ENCODE data around the gene FA2H. TPM values are rescaled to one million over a fixed set of nuclear protein-coding genes. Genes with fewer than 3 reads are reported as not detected.

FA2H gene
- total RNA-seq, 4 donors from 2014 or later: 0.41 TPM; not detected in 3

DNA sequence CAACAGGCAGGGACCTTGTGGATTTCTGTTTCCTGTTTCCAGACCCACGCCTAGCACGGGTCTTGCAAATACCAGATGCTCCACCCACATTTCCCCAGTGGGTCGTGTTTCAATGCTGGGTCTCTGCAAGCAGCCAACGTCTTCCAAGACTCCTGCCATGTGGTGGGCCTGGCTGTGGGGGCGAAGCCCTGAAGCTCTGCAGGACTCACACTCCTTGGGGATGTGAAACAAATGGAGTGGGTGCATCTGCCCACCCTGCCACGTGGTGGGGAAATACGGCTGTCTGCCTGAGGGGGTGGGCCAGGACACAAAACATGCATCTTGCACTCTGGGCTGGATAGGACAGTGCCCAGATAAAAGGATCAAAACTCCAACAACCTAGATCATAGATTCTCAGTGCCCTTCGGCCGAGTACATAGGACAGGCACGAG lies 32.6 kb downstream of the FA2H start:
- in situ Hi-C loops (cut with MboI; ENCODE audit: low sequenced_read_pairs in 4 of 4) (no loop called here), intact Hi-C loops (cut with DNase I; ENCODE audit: low total_unique reads) (no loop called here)
- H3K4me3 ChIP-seq: no peak overlapping the region
- H3K9me3 ChIP-seq: no peaks in the 10 kb centered on the region
- TF ChIP-seq POLR2A (IDR thresholded peaks at IDR 0.05) (no peak), CTCF (IDR thresholded peaks at IDR 0.05 in 4 of 5, conservative IDR thresholded peaks at IDR 0.05 in 1 of 5) (no peak)
- DNase-seq (no peak), ATAC-seq (no peak)
- H3K4me1 ChIP-seq: no peaks in the 10 kb centered on the region
- no peak overlapping the region for H3K27ac ChIP-seq
- H3K36me3 ChIP-seq: no peaks in the 10 kb centered on the region
- peaks cover 0 to 3% (median 3%) of the 10 kb centered on the region in 3 donors for H3K27me3 ChIP-seq

GRCh38 chr16:74740795-74741304 lies 33.8 kb downstream of the FA2H start:
- intact Hi-C loops (cut with DNase I; ENCODE audit: low total_unique reads) (no loop called here), in situ Hi-C loops (cut with MboI; ENCODE audit: low sequenced_read_pairs in 4 of 4) (no loop called here)
- H3K4me1 ChIP-seq: no peaks in the 10 kb centered on the region
- DNase-seq (no peak), ATAC-seq (no peak)
- no peaks in the 10 kb centered on the region for H3K36me3 ChIP-seq
- no peak overlapping the region for H3K4me3 ChIP-seq
- TF ChIP-seq CTCF (IDR thresholded peaks at IDR 0.05 in 4 of 5, conservative IDR thresholded peaks at IDR 0.05 in 1 of 5) (no peak), POLR2A (IDR thresholded peaks at IDR 0.05) (no peak)
- no peak overlapping the region for H3K27ac ChIP-seq
- no peaks in the 10 kb centered on the region for H3K9me3 ChIP-seq
- peaks cover 0 to 3% (median 3%) of the 10 kb centered on the region in 3 donors for H3K27me3 ChIP-seq

GRCh38 chr16:74739275-74739674 lies 35.3 kb downstream of the FA2H start:
- TF ChIP-seq POLR2A (IDR thresholded peaks at IDR 0.05) (no peak), CTCF (IDR thresholded peaks at IDR 0.05 in 4 of 5, conservative IDR thresholded peaks at IDR 0.05 in 1 of 5) (no peak)
- no peak for ATAC-seq
- intact Hi-C loops (cut with DNase I; ENCODE audit: low total_unique reads): no loop called here
- in situ Hi-C loops (cut with MboI; ENCODE audit: low sequenced_read_pairs in 4 of 4): no loop called here
- Histone ChIP-seq H3K27ac (no peak overlapping the region), H3K27me3 (peaks cover 0 to 3% (median 3%) of the 10 kb centered on the region in 3 donors), H3K9me3 (no peaks in the 10 kb centered on the region), H3K4me1 (no peaks in the 10 kb centered on the region), H3K4me3 (no peak overlapping the region), H3K36me3 (no peaks in the 10 kb centered on the region)
- DNase-seq: no peak

- intact Hi-C loops (cut with DNase I; ENCODE audit: low total_unique reads) (no loop called here), in situ Hi-C loops (cut with MboI; ENCODE audit: low sequenced_read_pairs in 4 of 4) (no loop called here)
- Histone ChIP-seq H3K36me3 (no peaks in the 10 kb centered on the region), H3K27me3 (peaks cover 0 to 3% (median 3%) of the 10 kb centered on the region in 3 donors), H3K9me3 (no peaks in the 10 kb centered on the region), H3K4me1 (no peaks in the 10 kb centered on the region), H3K27ac (no peak overlapping the region), H3K4me3 (no peak overlapping the region)
- TF ChIP-seq POLR2A (IDR thresholded peaks at IDR 0.05): no peak
- no peak for TF ChIP-seq CTCF (IDR thresholded peaks at IDR 0.05 in 4 of 5, conservative IDR thresholded peaks at IDR 0.05 in 1 of 5)
- ATAC-seq: no peak
- DNase-seq: no peak
Observed at GRCh38 chr16:74738816-74739215, 35.8 kb downstream of the FA2H start.

DNA sequence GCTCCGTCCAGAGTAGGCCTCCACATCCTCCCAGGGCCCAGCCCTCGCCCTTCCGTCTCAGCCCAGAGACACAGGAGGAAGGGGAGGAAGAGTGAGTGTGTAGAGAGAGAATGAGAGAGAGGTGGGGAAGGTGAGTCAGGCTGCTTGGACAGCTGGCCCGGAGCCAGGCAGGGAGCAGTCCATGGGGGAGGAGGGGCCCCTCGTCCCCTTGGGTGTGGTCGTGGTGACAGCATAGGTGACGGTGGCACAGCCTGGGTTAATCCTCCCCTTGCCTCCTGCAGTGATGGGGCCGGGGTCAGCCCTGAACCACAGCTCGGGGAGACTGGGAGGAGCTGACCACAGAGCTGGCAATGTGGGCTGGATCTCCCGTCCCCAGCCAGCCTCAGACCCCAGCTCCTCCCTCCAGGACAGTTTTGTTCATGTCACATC lies 36.5 kb downstream of the FA2H start:
- H3K27me3 ChIP-seq: peaks cover 0 to 3% (median 0%) of the 10 kb centered on the region in 3 donors
- H3K27ac ChIP-seq: no peak overlapping the region
- DNase-seq: no peak
- H3K36me3 ChIP-seq: no peaks in the 10 kb centered on the region
- no peaks in the 10 kb centered on the region for H3K9me3 ChIP-seq
- intact Hi-C loops (cut with DNase I; ENCODE audit: low total_unique reads): no loop called here
- H3K4me1 ChIP-seq: no peaks in the 10 kb centered on the region
- no peak overlapping the region for H3K4me3 ChIP-seq
- in situ Hi-C loops (cut with MboI; ENCODE audit: low sequenced_read_pairs in 4 of 4): no loop called here
- no peak for TF ChIP-seq POLR2A (IDR thresholded peaks at IDR 0.05)
- TF ChIP-seq CTCF (IDR thresholded peaks at IDR 0.05 in 4 of 5, conservative IDR thresholded peaks at IDR 0.05 in 1 of 5): no peak
- ATAC-seq: no peak

All from gastrocnemius medialis (tissue), 4 donors.